Neural progenitor cell (in vitro differentiated cells): Measurements from ENCODE around the gene MAST2. TPM values are rescaled to one million over a fixed set of nuclear protein-coding genes. Genes with fewer than 3 reads are reported as not detected.

ENCODE experiments used
- DNase-seq: peaks from one replicate; pipeline ENCODE4 v3.0.0-alpha.2; 2016; ENCODE audit warnings: low spot score
- H2AFZ ChIP-seq: fragments of 200-600 bp; sonication (generic); replicated peaks from 2 replicates; pipeline ENCODE4 v1.6.1; 2016; ENCODE audit warnings: antibody characterized with exemption
- H3F3A ChIP-seq: fragments of 200-600 bp; sonication (generic); 2 replicates; pipeline ENCODE4 v1.6.1; 2016; ENCODE audit warnings: antibody characterized with exemption, low read depth
- H3K27ac ChIP-seq: fragments of 200-600 bp; sonication (generic); 2 replicates; pipeline ENCODE4 v1.5.1; 2016; ENCODE audit warnings: mild to moderate bottlenecking
- H3K27me3 ChIP-seq: fragments of 200-600 bp; sonication (generic); 2 replicates; pipeline ENCODE4 v1.6.1; 2016; ENCODE audit warnings: mild to moderate bottlenecking, moderate library complexity
- H3K36me3 ChIP-seq: fragments of 200-600 bp; sonication (generic); 2 replicates; pipeline ENCODE4 v1.5.1; 2016
- H3K4me1 ChIP-seq: fragments of 200-600 bp; sonication (generic); 2 replicates; pipeline ENCODE4 v1.6.1; 2016; ENCODE audit warnings: mixed run types
- H3K4me2 ChIP-seq: fragments of 200-600 bp; sonication (generic); 2 replicates; pipeline ENCODE4 v1.6.1; 2016
- H3K4me3 ChIP-seq: fragments of 200-600 bp; sonication (generic); 2 replicates; pipeline ENCODE4 v1.5.1; 2016
- H3K79me2 ChIP-seq: fragments of 200-600 bp; sonication (generic); 2 replicates; pipeline ENCODE4 v1.6.1; 2016; ENCODE audit warnings: low read depth
- H3K9ac ChIP-seq: fragments of 200-600 bp; sonication (generic); 2 replicates; pipeline ENCODE4 v1.6.1; 2016
- H3K9me3 ChIP-seq: fragments of 200-600 bp; sonication (generic); 2 replicates; pipeline ENCODE4 v1.5.1; 2016; ENCODE audit warnings: low read depth
- H4K20me1 ChIP-seq: fragments of 200-600 bp; sonication (generic); 2 replicates; pipeline ENCODE4 v1.6.1; 2016; ENCODE audit warnings: low read depth
- H3K27ac Mint-ChIP-seq: 3 replicates; pipeline ENCODE4 v1.8.0; 2021; ENCODE audit warnings: mixed read lengths
- H3K27me3 Mint-ChIP-seq: 2 replicates; pipeline ENCODE4 v1.8.0; 2022; ENCODE audit warnings: low read depth, mild to moderate bottlenecking, inconsistent platforms, moderate library complexity, mixed read lengths; ENCODE audit not compliant: insufficient read depth
- H3K36me3 Mint-ChIP-seq: 3 replicates; pipeline ENCODE4 v1.8.0; 2021; ENCODE audit warnings: mixed read lengths
- H3K4me1 Mint-ChIP-seq: 3 replicates; pipeline ENCODE4 v1.8.0; 2021; ENCODE audit warnings: mixed read lengths
- H3K4me3 Mint-ChIP-seq: 3 replicates; pipeline ENCODE4 v1.8.0; 2021; ENCODE audit warnings: mild to moderate bottlenecking, moderate library complexity, mixed read lengths
- H3K9me3 Mint-ChIP-seq: 3 replicates; pipeline ENCODE4 v1.8.0; 2020; ENCODE audit warnings: mixed read lengths
- EZH2 ChIP-seq: fragments of 200-600 bp; sonication (generic); IDR thresholded peaks from 2 replicates; pipeline ENCODE4 v1.6.1; 2017; ENCODE audit warnings: antibody characterized with exemption, mild to moderate bottlenecking, moderate library complexity
- EZH2phosphoT487 ChIP-seq: fragments of 200-600 bp; sonication (generic); IDR thresholded peaks from 2 replicates; pipeline ENCODE4 v1.6.1; 2017; ENCODE audit warnings: antibody characterized with exemption
- total RNA-seq: library from RNA; depleted of rRNA; stranded (reverse); fragments of >200 nt; gene quantifications from 2 replicates; pipeline ENCODE4 v1.2.3, GENCODE V29; 2015; ENCODE audit warnings: low replicate concordance
- TF ChIP-seq, protein P1 (sequence below): fragments of 200-600 bp; sonication (generic); IDR thresholded peaks from 2 replicates; pipeline ENCODE4 v1.5.1; 2017; ENCODE audit warnings: antibody characterized with exemption, mild to moderate bottlenecking

MAST2 gene
- total RNA-seq, 1 donor from 2014 or later = 5.5 TPM

DNA sequence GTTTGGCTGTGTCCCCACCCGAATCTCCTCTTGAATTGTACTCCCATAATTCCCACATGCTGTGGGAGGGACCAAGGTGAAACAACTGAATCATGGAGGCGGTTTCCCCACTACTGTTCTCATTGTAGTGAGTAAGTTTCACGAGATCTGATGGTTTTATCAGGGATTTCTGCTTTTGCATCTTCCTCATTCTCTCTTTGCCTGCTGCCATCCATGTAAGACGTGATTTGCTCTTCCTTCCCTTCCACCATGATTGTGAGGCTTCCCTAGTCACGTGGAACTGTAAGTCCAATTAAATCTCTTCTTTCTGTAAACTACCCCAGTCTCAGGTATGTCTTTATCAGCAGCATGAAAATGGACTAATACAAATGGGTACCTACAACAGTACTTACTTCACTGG is 255.5 kb downstream of the MAST2 start:
- H3K4me3 Mint-ChIP-seq = no peak overlapping the region

DNA sequence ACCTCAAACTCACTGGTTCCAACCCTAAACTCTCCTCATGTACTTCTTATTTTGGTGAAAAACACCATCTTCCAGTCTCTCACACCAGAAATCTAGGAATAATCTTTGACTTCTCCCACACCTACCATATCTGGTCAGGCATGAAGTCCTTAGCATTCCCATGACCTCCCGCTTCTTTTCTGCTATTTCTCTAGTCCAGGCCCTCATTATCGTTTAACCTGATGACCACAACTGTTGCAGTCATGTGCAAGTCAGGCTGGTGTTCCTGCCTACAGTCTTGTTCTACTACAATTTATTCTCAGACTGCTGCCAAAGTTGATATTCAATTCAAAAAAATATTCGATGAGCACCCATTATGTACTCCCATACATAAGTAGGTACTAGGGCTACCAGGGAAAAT is 257.7 kb downstream of the MAST2 start:
- Mint-ChIP-seq H3K27ac (no peak overlapping the region), H3K27me3 (no peaks in the 10 kb centered on the region), H3K4me1 (no peaks in the 10 kb centered on the region), H3K9me3 (no peaks in the 10 kb centered on the region), H3K4me3 (no peak overlapping the region), H3K36me3 (peaks cover 52% of the 10 kb centered on the region)
- H3K4me2 ChIP-seq = no peak overlapping the region
- no peaks in the 10 kb centered on the region for H3K27me3 ChIP-seq
- H3K4me3 ChIP-seq = no peak overlapping the region
- no peak overlapping the region for H3K9ac ChIP-seq
- TF ChIP-seq EZH2 = no peak
- TF ChIP-seq EZH2phosphoT487 = no peak
- TF ChIP-seq, protein P1, sequence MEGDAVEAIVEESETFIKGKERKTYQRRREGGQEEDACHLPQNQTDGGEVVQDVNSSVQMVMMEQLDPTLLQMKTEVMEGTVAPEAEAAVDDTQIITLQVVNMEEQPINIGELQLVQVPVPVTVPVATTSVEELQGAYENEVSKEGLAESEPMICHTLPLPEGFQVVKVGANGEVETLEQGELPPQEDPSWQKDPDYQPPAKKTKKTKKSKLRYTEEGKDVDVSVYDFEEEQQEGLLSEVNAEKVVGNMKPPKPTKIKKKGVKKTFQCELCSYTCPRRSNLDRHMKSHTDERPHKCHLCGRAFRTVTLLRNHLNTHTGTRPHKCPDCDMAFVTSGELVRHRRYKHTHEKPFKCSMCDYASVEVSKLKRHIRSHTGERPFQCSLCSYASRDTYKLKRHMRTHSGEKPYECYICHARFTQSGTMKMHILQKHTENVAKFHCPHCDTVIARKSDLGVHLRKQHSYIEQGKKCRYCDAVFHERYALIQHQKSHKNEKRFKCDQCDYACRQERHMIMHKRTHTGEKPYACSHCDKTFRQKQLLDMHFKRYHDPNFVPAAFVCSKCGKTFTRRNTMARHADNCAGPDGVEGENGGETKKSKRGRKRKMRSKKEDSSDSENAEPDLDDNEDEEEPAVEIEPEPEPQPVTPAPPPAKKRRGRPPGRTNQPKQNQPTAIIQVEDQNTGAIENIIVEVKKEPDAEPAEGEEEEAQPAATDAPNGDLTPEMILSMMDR = no peak
- H2AFZ ChIP-seq = no peak overlapping the region
- peaks cover 45% of the 10 kb centered on the region for H3K36me3 ChIP-seq
- H3K9me3 ChIP-seq = no peaks in the 10 kb centered on the region
- no peak overlapping the region for H3K27ac ChIP-seq
- H3F3A ChIP-seq = peaks cover 8% of the 10 kb centered on the region
- H3K4me1 ChIP-seq = no peaks in the 10 kb centered on the region
- peaks cover 37% of the 10 kb centered on the region for H4K20me1 ChIP-seq
- DNase-seq = no peak
- peaks cover 38% of the 10 kb centered on the region for H3K79me2 ChIP-seq

More for the DNA sequence above, 255.5 kb downstream of the MAST2 start:
- Mint-ChIP-seq H3K9me3 (no peaks in the 10 kb centered on the region), H3K27me3 (no peaks in the 10 kb centered on the region), H3K36me3 (peaks cover 60% of the 10 kb centered on the region), H3K4me1 (no peaks in the 10 kb centered on the region), H3K27ac (no peak overlapping the region)
- Histone ChIP-seq H3K4me1 (no peaks in the 10 kb centered on the region), H3K27me3 (no peaks in the 10 kb centered on the region), H3K4me2 (no peak overlapping the region), H3K4me3 (no peak overlapping the region), H3K9ac (no peak overlapping the region), H3K9me3 (no peaks in the 10 kb centered on the region), H3K27ac (no peak overlapping the region), H3F3A (peaks cover 17% of the 10 kb centered on the region), H3K79me2 (peaks cover 29% of the 10 kb centered on the region), H4K20me1 (peaks cover 34% of the 10 kb centered on the region), H2AFZ (no peak overlapping the region), H3K36me3 (peaks cover 35% of the 10 kb centered on the region)
- TF ChIP-seq, protein P1 = no peak
- TF ChIP-seq EZH2phosphoT487 (no peak), EZH2 (no peak)
- DNase-seq = no peak

DNA sequence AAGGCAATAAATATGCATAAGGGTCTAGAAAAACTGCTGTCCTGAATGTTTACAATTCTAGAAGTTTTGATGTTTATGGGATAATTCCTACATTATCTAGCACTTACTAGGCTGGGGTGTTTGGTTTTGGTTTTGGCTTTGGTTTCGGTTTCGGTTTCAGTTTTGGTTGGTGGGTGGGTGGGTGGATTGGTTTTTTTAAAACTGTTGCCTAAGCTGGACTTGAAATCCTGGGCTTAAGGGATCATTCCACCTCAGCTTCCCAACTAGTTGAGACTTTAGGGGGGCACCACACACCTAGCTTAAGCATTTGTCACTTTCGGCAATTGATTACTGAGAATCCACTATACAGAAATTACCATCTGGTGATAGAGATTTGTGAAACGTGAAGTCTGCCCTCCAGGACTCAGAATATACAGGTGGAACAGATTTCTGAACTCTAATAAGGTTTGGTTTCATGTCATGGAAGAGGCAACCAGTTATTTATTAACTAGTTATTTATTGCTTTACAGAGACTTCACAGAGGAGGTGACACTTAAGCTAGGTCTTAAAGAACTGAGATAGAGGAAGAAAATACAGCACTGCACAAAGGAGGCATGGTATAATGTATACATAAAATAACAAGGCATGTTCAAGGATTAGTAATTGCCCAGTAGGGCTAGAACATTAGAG is 259.4 kb downstream of the MAST2 start:
- Histone ChIP-seq H3K9me3 (no peaks in the 10 kb centered on the region), H3K4me2 (no peak overlapping the region), H3K36me3 (peaks cover 49% of the 10 kb centered on the region), H3K79me2 (peaks cover 32% of the 10 kb centered on the region), H2AFZ (no peak overlapping the region), H3K4me1 (no peaks in the 10 kb centered on the region), H3F3A (peaks cover 4% of the 10 kb centered on the region), H3K27me3 (no peaks in the 10 kb centered on the region), H3K9ac (no peak overlapping the region), H3K4me3 (no peak overlapping the region), H3K27ac (no peak overlapping the region), H4K20me1 (peaks cover 40% of the 10 kb centered on the region)
- Mint-ChIP-seq H3K27ac (no peak overlapping the region), H3K9me3 (no peaks in the 10 kb centered on the region), H3K4me1 (no peaks in the 10 kb centered on the region), H3K27me3 (no peaks in the 10 kb centered on the region), H3K4me3 (no peak overlapping the region), H3K36me3 (peaks cover 41% of the 10 kb centered on the region)
- TF ChIP-seq, protein P1 = no peak
- no peak for TF ChIP-seq EZH2
- TF ChIP-seq EZH2phosphoT487 = no peak
- no peak for DNase-seq
